CD14-positive monocyte (primary cell): Measurements from ENCODE around the gene CDK7. TPM values are rescaled to one million over a fixed set of nuclear protein-coding genes. Genes with fewer than 3 reads are reported as not detected.
A peak's percentile ranks its signal among the peaks of the same experiment; 100 is the strongest.

Source experiments
- DNase-seq, 3 donors: peaks; one replicate each; pipeline ENCODE4 v3.0.0-alpha.2; 2011 to 2022
- H2AFZ ChIP-seq: 2 replicates; pipeline ENCODE4 v1.6.0; 2012; ENCODE audit warnings: mild to moderate bottlenecking, low read depth, low read length, inconsistent platforms; ENCODE audit not compliant: insufficient read depth, poor library complexity, severe bottlenecking
- H3K27ac ChIP-seq, 2 donors: 1 replicate in 1 of 2; 2 replicates in 1 of 2; pipeline ENCODE4 v1.5.1; 2012 to 2013; ENCODE audit warnings: low read length in 2 of 2, control low read depth in 1 of 2, inconsistent platforms in 1 of 2, low read depth in 1 of 2, mild to moderate bottlenecking in 1 of 2
- H3K27me3 ChIP-seq, 2 donors: one replicate each; pipeline versions ENCODE4 v1.6.0 to v1.6.1; 2011 to 2013; ENCODE audit warnings: low read length in 2 of 2; ENCODE audit not compliant: control insufficient read depth in 2 of 2, insufficient read depth in 2 of 2
- H3K36me3 ChIP-seq, 2 donors: replicated peaks in 1 of 2; 1 replicate in 1 of 2; 2 replicates in 1 of 2; pipeline versions ENCODE4 v1.5.1 to v1.6.1; 2012 to 2013; ENCODE audit warnings: low read length in 2 of 2, control low read depth in 1 of 2, inconsistent platforms in 1 of 2, mild to moderate bottlenecking in 1 of 2; ENCODE audit not compliant: insufficient read depth in 2 of 2, control insufficient read depth in 1 of 2
- H3K4me1 ChIP-seq, 2 donors: 1 replicate in 1 of 2; 2 replicates in 1 of 2; pipeline versions ENCODE4 v1.5.1 to v1.6.1; 2012 to 2013; ENCODE audit warnings: low read length in 2 of 2, control low read depth in 1 of 2, inconsistent platforms in 1 of 2, mild to moderate bottlenecking in 1 of 2, moderate library complexity in 1 of 2; ENCODE audit not compliant: insufficient read depth in 2 of 2, control insufficient read depth in 1 of 2
- H3K4me2 ChIP-seq: replicated peaks from 2 replicates; pipeline ENCODE3; 2012; ENCODE audit warnings: low read length, moderate library complexity, mild to moderate bottlenecking; ENCODE audit not compliant: poor library complexity, severe bottlenecking; ENCODE audit errors: extremely low read depth
- H3K4me3 ChIP-seq, 3 experiments: fragments of 200-600 bp in 1 of 3; sonication (generic) in 1 of 3; replicated peaks in 1 of 3; 1 replicate in 2 of 3; 2 replicates in 1 of 3; pipeline ENCODE4 v1.5.1; 2011 to 2013; ENCODE audit warnings: low read length in 3 of 3, mild to moderate bottlenecking in 3 of 3, control low read depth in 2 of 3, low read depth in 2 of 3, inconsistent platforms in 1 of 3, moderate library complexity in 1 of 3
- H3K79me2 ChIP-seq: 2 replicates; pipeline ENCODE4 v1.6.0; 2012; ENCODE audit warnings: mild to moderate bottlenecking, control low read depth, inconsistent platforms, low read length, moderate library complexity; ENCODE audit not compliant: insufficient read depth
- H3K9ac ChIP-seq: 2 replicates; pipeline ENCODE4 v1.6.0; 2017; ENCODE audit warnings: low read length, mild to moderate bottlenecking; ENCODE audit not compliant: insufficient read depth, poor library complexity, severe bottlenecking
- H3K9me3 ChIP-seq, 2 donors: replicated peaks in 1 of 2; 1 replicate in 1 of 2; 2 replicates in 1 of 2; pipeline versions ENCODE4 v1.5.1 to v1.6.1; 2012 to 2013; ENCODE audit warnings: low read length in 2 of 2, control low read depth in 1 of 2; ENCODE audit not compliant: control insufficient read depth in 1 of 2, insufficient read depth in 1 of 2
- H4K20me1 ChIP-seq: 2 replicates; pipeline ENCODE4 v1.6.0; 2012; ENCODE audit warnings: mild to moderate bottlenecking, low read length, control low read depth, moderate library complexity; ENCODE audit not compliant: insufficient read depth
- H3K27ac Mint-ChIP-seq, 7 donors: one replicate each; pipeline ENCODE4 v1.8.0; 2020; ENCODE audit warnings: mild to moderate bottlenecking in 7 of 7, mixed read lengths in 7 of 7, moderate library complexity in 6 of 7, inconsistent platforms in 2 of 7
- H3K27me3 Mint-ChIP-seq, 3 donors: one replicate each; pipeline ENCODE4 v1.8.0; 2021 to 2022; ENCODE audit warnings: low read depth in 3 of 3, mild to moderate bottlenecking in 3 of 3, mixed read lengths in 3 of 3, moderate library complexity in 3 of 3, inconsistent platforms in 1 of 3
- H3K36me3 Mint-ChIP-seq, 2 donors: one replicate each; pipeline ENCODE4 v1.8.0; 2020; ENCODE audit warnings: mixed read lengths in 2 of 2, inconsistent platforms in 1 of 2, mild to moderate bottlenecking in 1 of 2
- H3K4me1 Mint-ChIP-seq: one replicate; pipeline ENCODE4 v1.8.0; 2020; ENCODE audit warnings: mild to moderate bottlenecking, mixed read lengths
- H3K4me3 Mint-ChIP-seq, 2 donors: one replicate each; pipeline ENCODE4 v1.8.0; 2020; ENCODE audit warnings: mild to moderate bottlenecking in 2 of 2, mixed read lengths in 2 of 2, moderate library complexity in 1 of 2
- H3K9me3 Mint-ChIP-seq, 7 donors: one replicate each; pipeline ENCODE4 v1.8.0; 2020 to 2022; ENCODE audit warnings: mixed read lengths in 7 of 7, mild to moderate bottlenecking in 6 of 7, moderate library complexity in 6 of 7, inconsistent platforms in 2 of 7
- WGBS: methylation state at CpG from one replicate; pipeline ENCODE4 v1.1.5; 2013; ENCODE audit warnings: missing lambda C conversion rate; ENCODE audit not compliant: insufficient coverage; 5-methylcytosine and 5-hydroxymethylcytosine counted together
- intact Hi-C, 2 donors: fragments of 100-400 bp; cut with micrococcal nuclease; formaldehyde crosslinking; loops; one replicate each; pipeline versions ENCODE4 v1.15.0 to v1.15.1; 2023
- polyA plus RNA-seq, 3 donors: library from polyadenylated mRNA; depleted of rRNA in 1 of 3; unstranded in 2 of 3; stranded (reverse) in 1 of 3; fragments of 300-500 nt in 2 of 3; fragments of >200 nt in 1 of 3; fragmentation: Illumina TruSeq in 2 of 3; gene quantifications; 1 replicate in 2 of 3; 2 replicates in 1 of 3; pipeline ENCODE4 v1.2.3, GENCODE V29; 2012 to 2021
- TF ChIP-seq, protein P1 (sequence below): fragments of 200-600 bp; IDR thresholded peaks from one replicate; pipeline ENCODE4 v1.8.0; 2022; ENCODE audit warnings: antibody characterized with exemption, mild to moderate bottlenecking

The CDK7 gene
- polyA plus RNA-seq, 3 donors: 12.4 to 20.4 (median 14.4) TPM

- peaks cover 0 to 2% (median 0%) of the 10 kb centered on the region in 7 donors for H3K9me3 Mint-ChIP-seq
- intact Hi-C loops: no loop called here
- WGBS: 86% methylated on average over 2 of the region's 5 CpGs
These were observed 44.8 kb downstream of the CDK7 start for GRCh38 chr5:69279517-69279916.

GRCh38 chr5:69281114-69281513 is 46.4 kb downstream of the CDK7 start:
- Histone ChIP-seq H3K9ac (no peak overlapping the region), H3K4me1 (no peaks in the 10 kb centered on the region), H3K9me3 (no peaks in the 10 kb centered on the region), H2AFZ (no peak overlapping the region), H3K4me3 (no peak overlapping the region), H3K4me2 (no peak overlapping the region), H3K27me3 (no peaks in the 10 kb centered on the region), H4K20me1 (no peaks in the 10 kb centered on the region), H3K27ac (no peak overlapping the region), H3K79me2 (no peaks in the 10 kb centered on the region), H3K36me3 (peaks cover 58 to 85% of the 10 kb centered on the region in 2 donors)
- H3K4me1 Mint-ChIP-seq: peaks cover 5% of the 10 kb centered on the region
- no peak overlapping the region for H3K4me3 Mint-ChIP-seq
- TF ChIP-seq, protein P1, sequence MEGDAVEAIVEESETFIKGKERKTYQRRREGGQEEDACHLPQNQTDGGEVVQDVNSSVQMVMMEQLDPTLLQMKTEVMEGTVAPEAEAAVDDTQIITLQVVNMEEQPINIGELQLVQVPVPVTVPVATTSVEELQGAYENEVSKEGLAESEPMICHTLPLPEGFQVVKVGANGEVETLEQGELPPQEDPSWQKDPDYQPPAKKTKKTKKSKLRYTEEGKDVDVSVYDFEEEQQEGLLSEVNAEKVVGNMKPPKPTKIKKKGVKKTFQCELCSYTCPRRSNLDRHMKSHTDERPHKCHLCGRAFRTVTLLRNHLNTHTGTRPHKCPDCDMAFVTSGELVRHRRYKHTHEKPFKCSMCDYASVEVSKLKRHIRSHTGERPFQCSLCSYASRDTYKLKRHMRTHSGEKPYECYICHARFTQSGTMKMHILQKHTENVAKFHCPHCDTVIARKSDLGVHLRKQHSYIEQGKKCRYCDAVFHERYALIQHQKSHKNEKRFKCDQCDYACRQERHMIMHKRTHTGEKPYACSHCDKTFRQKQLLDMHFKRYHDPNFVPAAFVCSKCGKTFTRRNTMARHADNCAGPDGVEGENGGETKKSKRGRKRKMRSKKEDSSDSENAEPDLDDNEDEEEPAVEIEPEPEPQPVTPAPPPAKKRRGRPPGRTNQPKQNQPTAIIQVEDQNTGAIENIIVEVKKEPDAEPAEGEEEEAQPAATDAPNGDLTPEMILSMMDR: no peak
- no CpG with 5 or more reads among the region's 1 CpG for WGBS
- H3K27me3 Mint-ChIP-seq: no peaks in the 10 kb centered on the region
- H3K36me3 Mint-ChIP-seq: peaks cover 56 to 80% of the 10 kb centered on the region in 2 donors
- intact Hi-C loops: no loop called here
- DNase-seq: no peak
- peak overlapping the region in 1 of 7 donors; percentile 2 for H3K27ac Mint-ChIP-seq
- peaks cover 0 to 2% (median 0%) of the 10 kb centered on the region in 7 donors for H3K9me3 Mint-ChIP-seq

More at GRCh38 chr5:69279517-69279916, 44.8 kb downstream of the CDK7 start:
- no peaks in the 10 kb centered on the region for H3K79me2 ChIP-seq
- H4K20me1 ChIP-seq: no peaks in the 10 kb centered on the region
- H3K36me3 Mint-ChIP-seq: peaks cover 58 to 80% of the 10 kb centered on the region in 2 donors
- H3K36me3 ChIP-seq: peaks cover 62 to 84% of the 10 kb centered on the region in 2 donors
- no peaks in the 10 kb centered on the region for H3K9me3 ChIP-seq
- H3K4me1 ChIP-seq: no peaks in the 10 kb centered on the region
- no peak overlapping the region for H3K4me2 ChIP-seq
- peak overlapping the region in 3 of 7 donors; percentile 3 to 77 (median 56) for H3K27ac Mint-ChIP-seq
- H2AFZ ChIP-seq: no peak overlapping the region
- H3K4me3 Mint-ChIP-seq: no peak overlapping the region
- H3K4me3 ChIP-seq: no peak overlapping the region
- no peaks in the 10 kb centered on the region for H3K27me3 Mint-ChIP-seq
- no peaks in the 10 kb centered on the region for H3K4me1 Mint-ChIP-seq
- no peaks in the 10 kb centered on the region for H3K27me3 ChIP-seq
- TF ChIP-seq, protein P1: no peak
- no peak overlapping the region for H3K27ac ChIP-seq
- H3K9ac ChIP-seq: no peak overlapping the region
- DNase-seq: no peak
